Stimulated activated CD8-positive, alpha-beta memory T cell treated with anti-CD3 and anti-CD28 coated beads, Interleukin-4, amount 100 ng/mL, for 48 hours (primary cell): Measurements from ENCODE around the gene PCDHA5.

Source experiments
- DNase-seq: peaks from one replicate; pipeline ENCODE4 v3.0.0-alpha.2; 2020

PCDHA5 gene

DNA sequence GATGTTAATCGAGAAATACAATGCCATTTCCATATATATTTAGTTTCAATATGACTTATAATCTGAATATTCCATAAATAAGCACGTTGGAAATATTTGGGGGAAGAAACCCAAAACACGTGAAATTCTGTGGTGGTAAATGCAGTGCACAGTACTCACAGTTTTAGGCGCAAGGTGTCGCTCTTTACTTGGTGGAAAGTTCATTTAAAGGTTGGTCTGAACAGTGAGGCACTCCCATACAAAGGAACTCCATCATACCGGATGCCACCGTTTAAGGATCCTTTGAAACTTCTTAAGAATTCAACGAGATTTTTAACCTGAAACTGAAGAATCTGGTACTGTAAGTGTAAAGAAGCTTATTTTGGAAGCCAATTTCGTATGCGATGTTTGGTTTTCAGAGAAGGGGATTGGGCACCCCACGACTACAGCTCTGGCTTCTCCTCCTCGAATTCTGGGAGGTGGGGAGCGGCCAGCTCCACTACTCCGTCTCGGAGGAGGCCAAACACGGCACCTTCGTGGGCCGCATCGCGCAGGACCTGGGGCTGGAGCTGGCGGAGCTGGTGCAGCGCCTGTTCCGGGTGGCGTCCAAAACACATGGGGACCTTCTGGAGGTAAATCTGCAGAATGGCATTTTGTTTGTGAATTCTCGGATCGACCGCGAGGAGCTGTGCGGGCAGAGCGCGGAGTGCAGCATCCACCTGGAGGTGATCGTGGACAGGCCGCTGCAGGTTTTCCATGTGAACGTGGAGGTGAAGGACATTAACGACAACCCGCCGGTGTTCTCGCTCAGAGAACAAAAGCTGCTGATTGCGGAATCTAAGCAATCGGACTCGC lies 47.5 kb downstream of the PCDHA5 start, which contains the start of gene PCDHA11:
PCDHA11 (plus strand) TSS at position 237 of the 834 bp plus-strand sequence; CDS start at position 384, 147 bp downstream.
- no peak for DNase-seq

DNA sequence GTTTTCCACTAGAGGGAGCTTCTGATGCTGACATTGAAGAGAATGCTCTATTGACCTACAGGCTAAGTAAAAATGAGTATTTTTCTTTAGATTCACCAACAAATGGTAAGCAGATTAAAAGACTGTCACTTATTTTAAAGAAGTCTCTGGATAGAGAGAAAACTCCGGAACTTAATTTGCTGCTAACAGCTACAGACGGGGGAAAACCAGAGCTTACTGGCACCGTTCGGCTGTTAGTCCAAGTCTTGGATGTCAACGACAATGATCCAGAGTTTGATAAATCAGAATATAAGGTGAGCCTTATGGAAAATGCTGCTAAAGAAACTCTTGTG lies 48.1 kb downstream of the PCDHA5 start:
- DNase-seq = no peak

DNA sequence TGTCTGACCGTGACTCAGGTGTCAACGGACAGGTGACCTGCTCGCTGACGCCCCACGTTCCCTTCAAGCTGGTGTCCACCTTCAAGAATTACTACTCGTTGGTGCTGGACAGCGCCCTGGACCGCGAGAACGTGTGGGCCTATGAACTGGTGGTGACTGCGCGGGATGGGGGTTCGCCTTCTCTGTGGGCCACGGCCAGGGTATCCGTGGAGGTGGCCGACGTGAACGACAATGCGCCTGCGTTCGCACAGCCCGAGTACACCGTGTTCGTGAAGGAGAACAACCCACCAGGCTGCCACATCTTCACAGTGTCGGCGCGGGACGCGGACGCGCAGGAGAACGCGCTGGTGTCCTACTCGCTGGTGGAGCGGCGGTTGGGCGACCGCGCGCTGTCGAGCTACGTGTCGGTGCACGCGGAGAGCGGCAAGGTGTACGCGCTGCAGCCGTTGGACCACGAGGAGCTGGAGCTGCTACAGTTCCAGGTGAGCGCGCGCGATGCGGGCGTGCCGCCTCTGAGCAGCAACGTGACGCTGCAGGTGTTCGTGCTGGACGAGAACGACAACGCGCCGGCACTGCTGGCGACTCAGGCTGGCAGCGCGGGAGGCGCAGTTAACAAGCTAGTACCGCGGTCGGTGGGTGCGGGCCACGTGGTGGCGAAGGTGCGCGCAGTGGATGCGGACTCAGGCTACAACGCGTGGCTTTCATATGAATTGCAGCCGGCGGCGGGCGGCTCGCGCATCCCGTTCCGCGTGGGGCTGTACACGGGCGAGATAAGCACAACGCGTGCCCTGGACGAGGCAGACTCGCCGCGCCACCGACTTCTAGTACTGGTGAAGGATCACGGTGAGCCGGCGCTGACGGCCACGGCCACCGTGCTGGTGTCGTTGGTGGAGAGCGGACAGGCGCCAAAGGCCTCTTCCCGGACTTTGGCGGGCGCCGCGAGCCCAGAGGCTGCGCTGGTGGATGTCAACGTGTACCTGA lies 49.1 kb downstream of the PCDHA5 start:
- no peak for DNase-seq
